ENCODE measurements around the gene MED26. TPM values are rescaled to one million over a fixed set of nuclear protein-coding genes. Genes with fewer than 3 reads are reported as not detected.
"Not testable (repeated sequence)": the region's sequence is repeated elsewhere in the genome, so short reads cannot be mapped to it uniquely, and the experiment has no call there.

The MED26 gene
- total RNA-seq, 1 donor from 2014 or later, result 3.7 TPM

- FAIRE-seq, result not testable (repeated sequence)
These were observed 23.6 kb upstream of the MED26 start for GRCh38 chr19:16651421-16652188.

GRCh38 chr19:16650821-16651220 lies 22.8 kb upstream of the MED26 start:
- FAIRE-seq (no peak), DNase-seq (ENCODE audit: low spot score in 2 of 2) (no peak)

More at GRCh38 chr19:16651421-16652188, 23.6 kb upstream of the MED26 start:
- not testable (repeated sequence) for DNase-seq (ENCODE audit: low spot score in 2 of 2)

- DNase-seq (ENCODE audit: low spot score in 2 of 2) (no peak), FAIRE-seq (no peak)
These were observed 21.7 kb upstream of the MED26 start for GRCh38 chr19:16649734-16650133.

- DNase-seq (ENCODE audit: low spot score in 2 of 2) (peak in 1 of 2 donors; percentile 45), FAIRE-seq (peak; percentile 36)
These were observed 17.1 kb upstream of the MED26 start for GRCh38 chr19:16645140-16645539.

- DNase-seq (ENCODE audit: low spot score in 2 of 2), result no peak
- no peak for FAIRE-seq
These were observed 13.7 kb upstream of the MED26 start for GRCh38 chr19:16641695-16642094.

GRCh38 chr19:16640951-16641350 lies 12.9 kb upstream of the MED26 start:
- FAIRE-seq, result no peak
- DNase-seq (ENCODE audit: low spot score in 2 of 2), result no peak

GRCh38 chr19:16638666-16639065 lies 10.7 kb upstream of the MED26 start:
- no peak for DNase-seq (ENCODE audit: low spot score in 2 of 2)
- FAIRE-seq, result no peak

GRCh38 chr19:16637535-16637934 lies 9.5 kb upstream of the MED26 start:
- FAIRE-seq, result no peak
- no peak for DNase-seq (ENCODE audit: low spot score in 2 of 2)

- no peak for FAIRE-seq
- no peak for DNase-seq (ENCODE audit: low spot score in 2 of 2)
These were observed 3.5 kb upstream of the MED26 start for GRCh38 chr19:16631465-16631864.

- no peak for DNase-seq (ENCODE audit: low spot score in 2 of 2)
- FAIRE-seq, result no peak
These were observed 1.1 kb upstream of the MED26 start for GRCh38 chr19:16628984-16629691.

- DNase-seq (ENCODE audit: low spot score in 2 of 2), result peak in 1 of 2 donors; percentile 41
- no peak for FAIRE-seq
These were observed 149 bp downstream of the MED26 start for GRCh38 chr19:16627928-16628182.

- DNase-seq (ENCODE audit: low spot score in 2 of 2) (no peak), FAIRE-seq (no peak)
These were observed 644 bp downstream of the MED26 start for GRCh38 chr19:16627193-16627927.

GRCh38 chr19:16626796-16627192 lies 1.2 kb downstream of the MED26 start:
- no peak for DNase-seq (ENCODE audit: low spot score in 2 of 2)
- FAIRE-seq, result no peak

- DNase-seq (ENCODE audit: low spot score in 2 of 2) (no peak), FAIRE-seq (no peak)
These were observed 2.6 kb downstream of the MED26 start for GRCh38 chr19:16625163-16625958.

- no peak for FAIRE-seq
- DNase-seq (ENCODE audit: low spot score in 2 of 2), result no peak
These were observed 3.8 kb downstream of the MED26 start for GRCh38 chr19:16624236-16624635.

- FAIRE-seq (no peak), DNase-seq (ENCODE audit: low spot score in 2 of 2) (no peak)
These were observed 4.4 kb downstream of the MED26 start for GRCh38 chr19:16623576-16623975.

- DNase-seq (ENCODE audit: low spot score in 2 of 2) (no peak), FAIRE-seq (no peak)
These were observed 4.9 kb downstream of the MED26 start for GRCh38 chr19:16623066-16623465.

GRCh38 chr19:16621165-16621800 lies 6.7 kb downstream of the MED26 start:
- DNase-seq (ENCODE audit: low spot score in 2 of 2) (no peak), FAIRE-seq (no peak)

- FAIRE-seq (no peak), DNase-seq (ENCODE audit: low spot score in 2 of 2) (no peak)
These were observed 7.4 kb downstream of the MED26 start for GRCh38 chr19:16620584-16620983.

- FAIRE-seq (no peak), DNase-seq (ENCODE audit: low spot score in 2 of 2) (no peak)
These were observed 8.0 kb downstream of the MED26 start for GRCh38 chr19:16620018-16620417.
